NCI-H1048 (cell line): ENCODE results near the gene ECI1.
"Not testable (repeated sequence)": the region's sequence is repeated elsewhere in the genome, so short reads cannot be mapped to it uniquely, and the experiment has no call there.

Experiments
- DNase-seq: peaks from one replicate; lab custom pipeline; 2025; lab: John Stamatoyannopoulos, UW

ECI1 gene

GRCh38 chr16:2252806-2253148 lies 1.4 kb upstream of the ECI1 start:
- DNase-seq, result no peak

- DNase-seq, result no peak
Measured at GRCh38 chr16:2250652-2251295, 613 bp downstream of the ECI1 start.

- DNase-seq, result no peak
Measured at GRCh38 chr16:2246301-2246885, 5.0 kb downstream of the ECI1 start.

- no peak for DNase-seq
Measured at GRCh38 chr16:2244926-2245795, 6.2 kb downstream of the ECI1 start.

GRCh38 chr16:2244301-2244700 lies 7.1 kb downstream of the ECI1 start:
- no peak for DNase-seq

GRCh38 chr16:2243781-2244180 lies 7.6 kb downstream of the ECI1 start:
- DNase-seq, result no peak

- DNase-seq, result no peak
Measured at GRCh38 chr16:2243031-2243528, 8.3 kb downstream of the ECI1 start.

GRCh38 chr16:2242598-2242997 lies 8.8 kb downstream of the ECI1 start:
- DNase-seq, result no peak

- DNase-seq, result not testable (repeated sequence)
Measured at GRCh38 chr16:2240331-2240730, 11.1 kb downstream of the ECI1 start.

- DNase-seq, result no peak
Measured at GRCh38 chr16:2238838-2239675, 12.3 kb downstream of the ECI1 start.

- DNase-seq, result no peak
Measured at GRCh38 chr16:2238150-2238837, 13.1 kb downstream of the ECI1 start.

GRCh38 chr16:2237493-2238149 lies 13.8 kb downstream of the ECI1 start:
- DNase-seq, result no peak

- no peak for DNase-seq
Measured at GRCh38 chr16:2237102-2237482, 14.3 kb downstream of the ECI1 start.

GRCh38 chr16:2236337-2237101 lies 14.9 kb downstream of the ECI1 start, which contains the start of gene DNASE1L2:
TSS of gene DNASE1L2 (plus strand) at chr16:2236444. CDS start at chr16:2236817, 373 bp downstream.
- DNase-seq, result no peak

GRCh38 chr16:2235695-2236336 lies 15.6 kb downstream of the ECI1 start:
- no peak for DNase-seq

GRCh38 chr16:2235234-2235651 lies 16.1 kb downstream of the ECI1 start:
- no peak for DNase-seq

- no peak for DNase-seq
Measured at GRCh38 chr16:2234813-2235170, 16.6 kb downstream of the ECI1 start.

GRCh38 chr16:2233872-2234812 lies 17.2 kb downstream of the ECI1 start:
- DNase-seq, result no peak
